Brain microvascular endothelial cell (primary cell): ENCODE data around the gene TXLNB.
"Not testable (repeated sequence)": the region's sequence is repeated elsewhere in the genome, so short reads cannot be mapped to it uniquely, and the experiment has no call there.

Source experiments
- DNase-seq: peaks from one replicate; pipeline ENCODE4 v3.0.0-alpha.2; 2020
- H3K27ac ChIP-seq: fragments of 250-450 bp; sonication (Bioruptor Pico); 2 replicates; pipeline ENCODE4 v1.5.1; 2020; ENCODE audit warnings: mild to moderate bottlenecking, moderate library complexity
- H3K27me3 ChIP-seq: fragments of 250-450 bp; sonication (Bioruptor Pico); replicated peaks from 2 replicates; pipeline ENCODE4 v1.5.1; 2020; ENCODE audit warnings: mild to moderate bottlenecking
- H3K36me3 ChIP-seq: fragments of 250-450 bp; sonication (Bioruptor Pico); replicated peaks from 2 replicates; pipeline ENCODE4 v1.5.1; 2020; ENCODE audit warnings: mild to moderate bottlenecking
- H3K4me3 ChIP-seq: 2 replicates; pipeline ENCODE4 v1.5.1; 2011; ENCODE audit warnings: low read depth, mild to moderate bottlenecking, control low read depth, low read length, moderate library complexity
- CTCF ChIP-seq: IDR thresholded peaks from 2 replicates; pipeline ENCODE4 v1.5.1; 2011; ENCODE audit warnings: low read depth, mild to moderate bottlenecking, moderate library complexity, low read length, control low read depth, inconsistent platforms; ENCODE audit errors: missing control alignments
- in situ Hi-C: cut with HindIII; loops from 2 replicates; pipeline ENCODE4 v1.10.0; 2017; ENCODE audit warnings: low sequenced_read_pairs, low pct_ligation_motif_present

TXLNB gene

DNA sequence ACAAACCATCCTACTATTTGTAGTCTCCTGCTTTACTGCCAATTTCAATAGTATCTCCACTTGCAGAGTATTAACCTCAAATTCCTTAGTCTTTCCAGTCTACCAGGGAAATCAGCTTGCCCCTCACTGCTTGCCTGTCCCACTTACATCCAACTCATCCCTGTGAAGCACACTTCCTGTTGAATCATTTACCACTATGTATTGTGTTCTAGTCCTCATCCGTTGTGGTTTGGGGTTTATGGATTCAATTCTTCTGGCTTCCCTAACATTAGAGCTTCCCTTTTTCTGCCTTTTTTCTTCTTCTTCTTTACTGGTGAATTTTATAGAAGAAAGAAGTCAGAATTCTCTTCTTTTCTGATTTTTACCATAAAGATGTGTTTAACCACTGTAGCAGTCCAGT lies 5.1 kb upstream of the TXLNB start:
- no peak overlapping the region for H3K27ac ChIP-seq
- in situ Hi-C loops, result no loop called here
- no peaks in the 10 kb centered on the region for H3K27me3 ChIP-seq
- no peak for TF ChIP-seq CTCF
- H3K4me3 ChIP-seq, result no peak overlapping the region
- H3K36me3 ChIP-seq, result no peaks in the 10 kb centered on the region
- DNase-seq, result peak; percentile 57

- TF ChIP-seq CTCF, result no peak
- Histone ChIP-seq H3K27me3 (no peaks in the 10 kb centered on the region), H3K27ac (no peak overlapping the region), H3K36me3 (no peaks in the 10 kb centered on the region), H3K4me3 (no peak overlapping the region)
- no peak for DNase-seq
- in situ Hi-C loops, result no loop called here
Observed at GRCh38 chr6:139295901-139296300, 4.1 kb upstream of the TXLNB start.

DNA sequence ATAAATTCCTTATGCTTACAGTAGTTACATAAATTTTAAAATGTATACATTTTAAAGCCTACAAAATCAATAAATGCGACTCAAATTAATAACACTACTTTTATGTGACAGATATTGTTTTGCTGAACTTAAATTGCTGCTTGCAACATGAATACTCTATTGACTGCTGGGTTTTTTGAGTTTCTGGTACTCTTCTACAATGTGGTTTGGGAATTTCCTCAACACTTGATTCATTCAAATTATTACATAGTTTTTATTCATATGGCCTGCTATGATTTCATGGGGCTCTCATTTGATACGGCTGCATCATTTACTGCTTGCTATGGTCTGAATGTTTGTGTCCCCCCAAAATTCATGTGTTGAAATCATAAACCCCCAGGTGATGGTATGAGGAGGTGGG lies 2.3 kb upstream of the TXLNB start:
- DNase-seq, result no peak
- Histone ChIP-seq H3K36me3 (no peaks in the 10 kb centered on the region), H3K27ac (no peak overlapping the region), H3K27me3 (no peaks in the 10 kb centered on the region), H3K4me3 (no peak overlapping the region)
- no peak for TF ChIP-seq CTCF
- in situ Hi-C loops, result no loop called here

DNA sequence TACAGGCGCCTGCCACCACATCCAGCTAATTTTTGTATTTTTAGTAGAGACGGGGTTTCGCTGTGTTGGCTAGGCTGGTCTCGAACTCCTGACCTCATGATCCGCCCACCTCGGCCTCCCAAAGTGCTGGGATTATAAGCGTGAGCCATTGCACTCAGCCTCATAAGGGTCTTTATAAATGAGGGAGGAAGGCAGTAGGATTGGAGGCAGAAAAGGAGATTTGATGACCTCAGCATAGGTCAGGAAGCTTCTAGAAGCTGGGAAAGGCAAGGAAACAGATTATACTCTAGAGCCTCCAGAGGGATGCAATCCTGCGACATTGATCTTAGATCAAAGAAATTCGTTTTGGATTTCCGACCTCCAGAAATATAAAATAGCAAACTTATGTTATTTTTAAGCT lies 1.4 kb upstream of the TXLNB start:
- H3K27me3 ChIP-seq, H3K36me3 ChIP-seq, H3K27ac ChIP-seq, in situ Hi-C loops, DNase-seq, H3K4me3 ChIP-seq: not testable (repeated sequence)

DNA sequence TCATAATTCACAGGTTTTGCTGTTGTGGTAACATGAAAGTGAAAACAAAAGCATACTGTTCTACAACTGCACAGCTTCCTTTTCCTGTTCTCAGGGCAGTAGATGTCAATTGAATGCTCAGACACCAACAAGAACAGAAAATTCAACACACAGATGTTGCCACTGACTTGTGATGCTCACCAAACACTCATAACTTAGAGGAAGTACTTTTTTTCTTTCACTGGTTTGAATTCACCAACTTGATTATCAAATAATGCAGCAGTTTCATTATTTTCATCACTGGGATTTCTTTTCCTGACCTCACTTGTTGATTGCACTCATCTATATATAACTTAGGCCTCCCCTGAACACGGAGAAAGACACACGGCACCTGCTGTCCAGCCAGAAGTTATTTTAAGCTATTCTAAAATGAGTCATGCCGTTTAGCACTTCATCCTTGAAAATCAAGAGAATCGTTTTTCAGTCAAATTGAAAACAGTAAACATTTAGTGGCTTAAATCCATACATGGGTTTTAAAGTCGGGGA lies 949 bp downstream of the TXLNB start:
- peak overlapping the region; percentile 66 for H3K27ac ChIP-seq
- no peak overlapping the region for H3K4me3 ChIP-seq
- no peak for TF ChIP-seq CTCF
- peak; percentile 40 for DNase-seq
- H3K27me3 ChIP-seq, result no peaks in the 10 kb centered on the region
- in situ Hi-C loops, result no loop called here
- H3K36me3 ChIP-seq, result no peaks in the 10 kb centered on the region

GRCh38 chr6:139289233-139289632 lies 2.6 kb downstream of the TXLNB start:
- no peaks in the 10 kb centered on the region for H3K36me3 ChIP-seq
- H3K27me3 ChIP-seq, result no peaks in the 10 kb centered on the region
- TF ChIP-seq CTCF, result no peak
- no peak for DNase-seq
- H3K4me3 ChIP-seq, result no peak overlapping the region
- in situ Hi-C loops, result no loop called here
- H3K27ac ChIP-seq, result no peak overlapping the region
